Uterus (tissue), 2 donors: ENCODE data around the gene KCMF1.

Experiments
- POLR2A ChIP-seq, 2 donors: fragments of 450-650 bp; IDR thresholded peaks; one replicate each; pipeline ENCODE4 v1.6.1; 2016; ENCODE audit warnings: antibody characterized with exemption in 2 of 2, mild to moderate bottlenecking in 1 of 2, moderate library complexity in 1 of 2
- TF ChIP-seq, protein P1 (sequence below), 4 experiments: fragments of 200-600 bp in 2 of 4; fragments of 450-650 bp in 2 of 4; sonication (generic) in 2 of 4; IDR thresholded peaks; one replicate each; pipeline ENCODE4 v1.5.1; 2016 to 2019; ENCODE audit warnings: antibody characterized with exemption in 4 of 4, mild to moderate bottlenecking in 2 of 4, moderate library complexity in 1 of 4

DNA sequence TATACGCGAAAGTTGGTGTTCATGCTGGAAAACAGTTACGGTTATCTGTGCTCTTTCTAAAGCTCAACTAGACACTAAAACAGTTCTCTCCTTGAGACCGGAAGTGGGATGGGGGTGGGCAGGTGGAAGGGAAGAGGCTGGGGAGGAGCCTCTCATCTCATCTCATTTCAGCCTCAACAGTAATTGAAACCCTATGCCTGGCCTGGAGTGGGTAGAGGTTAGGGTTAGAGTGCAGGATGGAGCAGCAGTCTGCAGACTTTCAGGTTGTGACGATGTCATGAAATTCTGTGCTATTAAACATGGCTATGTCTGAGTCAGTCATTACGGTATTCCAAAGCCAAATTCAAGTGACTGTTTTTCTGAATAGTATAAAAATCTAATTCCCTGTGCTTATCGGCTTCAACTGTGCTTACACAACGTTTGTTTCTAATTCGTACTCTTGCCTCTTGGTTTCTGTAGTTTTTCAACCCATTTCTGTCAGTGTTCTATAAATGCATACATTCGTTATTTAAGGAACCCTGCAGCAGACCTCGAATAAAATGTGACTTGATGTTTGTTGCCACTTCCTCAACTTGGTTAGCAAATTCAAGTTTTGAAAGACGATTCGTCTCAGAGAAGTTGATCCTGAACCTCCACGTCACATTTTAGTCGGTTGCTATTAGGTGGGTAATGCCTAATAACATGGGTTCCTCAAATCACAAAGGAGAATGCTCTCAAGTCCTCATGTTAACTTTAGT lies 86.4 kb downstream of the KCMF1 start:
- TF ChIP-seq, protein P1, sequence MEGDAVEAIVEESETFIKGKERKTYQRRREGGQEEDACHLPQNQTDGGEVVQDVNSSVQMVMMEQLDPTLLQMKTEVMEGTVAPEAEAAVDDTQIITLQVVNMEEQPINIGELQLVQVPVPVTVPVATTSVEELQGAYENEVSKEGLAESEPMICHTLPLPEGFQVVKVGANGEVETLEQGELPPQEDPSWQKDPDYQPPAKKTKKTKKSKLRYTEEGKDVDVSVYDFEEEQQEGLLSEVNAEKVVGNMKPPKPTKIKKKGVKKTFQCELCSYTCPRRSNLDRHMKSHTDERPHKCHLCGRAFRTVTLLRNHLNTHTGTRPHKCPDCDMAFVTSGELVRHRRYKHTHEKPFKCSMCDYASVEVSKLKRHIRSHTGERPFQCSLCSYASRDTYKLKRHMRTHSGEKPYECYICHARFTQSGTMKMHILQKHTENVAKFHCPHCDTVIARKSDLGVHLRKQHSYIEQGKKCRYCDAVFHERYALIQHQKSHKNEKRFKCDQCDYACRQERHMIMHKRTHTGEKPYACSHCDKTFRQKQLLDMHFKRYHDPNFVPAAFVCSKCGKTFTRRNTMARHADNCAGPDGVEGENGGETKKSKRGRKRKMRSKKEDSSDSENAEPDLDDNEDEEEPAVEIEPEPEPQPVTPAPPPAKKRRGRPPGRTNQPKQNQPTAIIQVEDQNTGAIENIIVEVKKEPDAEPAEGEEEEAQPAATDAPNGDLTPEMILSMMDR (IDR thresholded peaks at IDR 0.05), result no peak
- no peak for TF ChIP-seq POLR2A (IDR thresholded peaks at IDR 0.05)
